Caco-2 (cell line): ENCODE results near the gene ATG4B. TPM values are rescaled to one million over a fixed set of nuclear protein-coding genes. Genes with fewer than 3 reads are reported as not detected.
A peak's percentile ranks its signal among the peaks of the same experiment; 100 is the strongest.
"Not testable (repeated sequence)": the region's sequence is repeated elsewhere in the genome, so short reads cannot be mapped to it uniquely, and the experiment has no call there.

Experiments used
- Bru-seq: library from RNA; stranded (reverse); fragments of 400-500 nt; gene quantifications from one replicate; lab custom pipeline; 2021; lab: Mats Ljungman, UMichigan
- BruChase-seq, 2 experiments: library from RNA; stranded (reverse); fragments of 400-500 nt; gene quantifications; one replicate each; lab custom pipeline; 2021; lab: Mats Ljungman, UMichigan
- BruUV-seq: library from RNA; stranded (reverse); fragments of 400-500 nt; replicated peaks from 2 replicates; lab custom pipeline; 2021; lab: Mats Ljungman, UMichigan
- CTCF ChIA-PET: fragments of 300-600 bp; sonication (Branson Sonifier 250); formaldehyde crosslinking; loops from one replicate; lab custom pipeline; 2022; ENCODE audit warnings: antibody characterized with exemption; lab: Charles Lee
- POLR2A ChIA-PET: fragments of 300-600 bp; sonication (Branson Sonifier 250); formaldehyde crosslinking; loops from one replicate; lab custom pipeline; 2022; ENCODE audit warnings: antibody characterized with exemption; lab: Charles Lee
- DNase-seq, 2 experiments: peaks; one replicate each; pipeline versions ENCODE4 v3.0.0 to v3.0.0-alpha.2; 2020 to 2022
- H3K27me3 ChIP-seq: replicated peaks from 2 replicates; pipeline ENCODE4 v1.6.0; 2011; ENCODE audit warnings: low read length; ENCODE audit not compliant: control insufficient read depth, insufficient read depth
- H3K36me3 ChIP-seq: 2 replicates; pipeline ENCODE4 v1.5.1; 2011; ENCODE audit warnings: low read length; ENCODE audit not compliant: control insufficient read depth, insufficient read depth
- H3K4me1 ChIP-seq: fragments of 250-450 bp; sonication (Bioruptor Pico); 2 replicates; pipeline ENCODE4 v1.5.1; 2020; ENCODE audit warnings: mild to moderate bottlenecking
- H3K4me3 ChIP-seq: 2 replicates; pipeline ENCODE4 v1.5.1; 2011; ENCODE audit warnings: low read depth, mild to moderate bottlenecking, control low read depth, low read length
- H3K9me3 ChIP-seq: fragments of 250-450 bp; sonication (Bioruptor Pico); 2 replicates; pipeline ENCODE4 v1.5.1; 2020; ENCODE audit warnings: mild to moderate bottlenecking, moderate library complexity
- H3K27ac Mint-ChIP-seq: one replicate; pipeline ENCODE4 v1.8.0; 2022; ENCODE audit warnings: mixed read lengths; ENCODE audit not compliant: unreplicated experiment
- H3K27me3 Mint-ChIP-seq: one replicate; pipeline ENCODE4 v1.8.0; 2022; ENCODE audit warnings: mixed read lengths; ENCODE audit not compliant: insufficient read depth, unreplicated experiment
- H3K36me3 Mint-ChIP-seq: one replicate; pipeline ENCODE4 v1.8.0; 2022; ENCODE audit warnings: mild to moderate bottlenecking, mixed read lengths; ENCODE audit not compliant: insufficient read depth, unreplicated experiment
- H3K4me1 Mint-ChIP-seq: one replicate; pipeline ENCODE4 v1.8.0; 2022; ENCODE audit warnings: low read depth, mixed read lengths; ENCODE audit not compliant: unreplicated experiment
- H3K4me3 Mint-ChIP-seq: one replicate; pipeline ENCODE4 v1.8.0; 2022; ENCODE audit warnings: mild to moderate bottlenecking, moderate library complexity, mixed read lengths; ENCODE audit not compliant: unreplicated experiment
- H3K9me3 Mint-ChIP-seq: one replicate; pipeline ENCODE4 v1.8.0; 2022; ENCODE audit warnings: mixed read lengths; ENCODE audit not compliant: unreplicated experiment
- CTCF ChIP-seq, 2 experiments: fragments of 200-600 bp in 1 of 2; IDR thresholded peaks; 1 replicate in 1 of 2; 2 replicates in 1 of 2; pipeline versions ENCODE4 v1.5.1 to v1.8.0; 2011 to 2022; ENCODE audit warnings: antibody characterized with exemption in 1 of 2, control low read depth in 1 of 2, inconsistent platforms in 1 of 2, low read depth in 1 of 2, low read length in 1 of 2, mild to moderate bottlenecking in 1 of 2, moderate library complexity in 1 of 2; ENCODE audit not compliant: insufficient read depth in 1 of 2, severe bottlenecking in 1 of 2, unreplicated experiment in 1 of 2
- intact Hi-C: fragments of 100-400 bp; cut with micrococcal nuclease; formaldehyde crosslinking; loops from one replicate; pipeline ENCODE4 v1.10.0; 2022; ENCODE audit not compliant: unreplicated experiment
- long read RNA-seq: library from polyadenylated mRNA; stranded (forward); transcript quantifications from one replicate; pipeline ENCODE4 v2.0.0, GENCODE V29; 2022
- total RNA-seq: library from RNA; stranded (reverse); gene quantifications from 2 replicates; pipeline ENCODE4 v1.2.3, GENCODE V29; 2022

Gene ATG4B
- total RNA-seq (94.5 and 101 TPM in 2 replicates), Bru-seq, nascent RNA (percentile 67 among the genes with signal in this experiment), BruChase-seq, experiment 1, labeled RNA remaining after a 2-hour chase (percentile 77 among the genes with signal in this experiment), BruChase-seq, experiment 2, labeled RNA remaining after a 6-hour chase (percentile 82 among the genes with signal in this experiment)
- long read RNA-seq, transcript ATG4B-205 (13 exons, 2,878 nt), result major isoform, 34 of 99 reads
- long read RNA-seq, partial matches to known transcripts, result 15 of 99 reads
- long read RNA-seq, other reads (novel, unspliced or antisense), result 41 of 99 reads

GRCh38 chr2:241637018-241637794, at the start of gene ATG4B, which contains the start of gene THAP4:
Gene ATG4B, plus strand, starts transcription at chr2:241637693. Its CDS starts 22 bp downstream, at chr2:241637715.
Gene THAP4, minus strand, starts transcription at chr2:241637158. Its CDS starts 141 bp downstream, at chr2:241637017.
- Histone ChIP-seq H3K4me3 (peak within 1 kb of the TSS; percentile 67), H3K4me1 (no peaks in the 10 kb centered on the region), H3K9me3 (no peaks in the 10 kb centered on the region; the same call in 1 of the 2 replicates), H3K27me3 (no peaks in the 10 kb centered on the region), H3K36me3 (peaks cover 5% of the 10 kb centered on the region)
- H3K27me3 Mint-ChIP-seq, result no peaks in the 10 kb centered on the region
- H3K27ac Mint-ChIP-seq, result peak within 1 kb of the TSS; percentile 72
- ChIA-PET CTCF (no interaction called here), POLR2A (no interaction called here)
- DNase-seq, result peak; percentile 79 to 83
- intact Hi-C loops, result no loop called here
- H3K4me1 Mint-ChIP-seq, result peaks cover 9% of the 10 kb centered on the region
- H3K4me3 Mint-ChIP-seq, result peak within 1 kb of the TSS; percentile 85
- no peaks in the 10 kb centered on the region for H3K9me3 Mint-ChIP-seq
- no peak for TF ChIP-seq CTCF (IDR thresholded peaks at IDR 0.05; ENCODE audit: insufficient read depth in 1 of 2, low read depth in 1 of 2, low read length in 1 of 2, severe bottlenecking in 1 of 2, unreplicated experiment in 1 of 2)
- peaks cover 41% of the 10 kb centered on the region for H3K36me3 Mint-ChIP-seq
- BruUV-seq, result no TSS peak

GRCh38 chr2:241589863-241590262, 47.6 kb upstream of the ATG4B start:
- H3K27me3 Mint-ChIP-seq, H3K36me3 ChIP-seq, POLR2A ChIA-PET, BruUV-seq, H3K4me3 Mint-ChIP-seq, H3K4me1 ChIP-seq, intact Hi-C loops, H3K27me3 ChIP-seq, H3K27ac Mint-ChIP-seq, H3K4me1 Mint-ChIP-seq, DNase-seq, H3K4me3 ChIP-seq: not testable (repeated sequence)
- Mint-ChIP-seq H3K36me3 (peaks cover 40% of the 10 kb centered on the region), H3K9me3 (peaks cover 21% of the 10 kb centered on the region)
- H3K9me3 ChIP-seq, result peaks cover 10% of the 10 kb centered on the region
- CTCF ChIA-PET, result interaction anchor here (0.7 kb wide), 1 partner anchor 9 kb away, joined by 5 read pairs; no protein-coding TSS in a partner anchor

- H3K4me3 Mint-ChIP-seq, H3K4me1 ChIP-seq, H3K27me3 ChIP-seq, H3K36me3 ChIP-seq, POLR2A ChIA-PET, H3K4me1 Mint-ChIP-seq, H3K4me3 ChIP-seq, H3K27ac Mint-ChIP-seq, BruUV-seq, H3K27me3 Mint-ChIP-seq, DNase-seq, intact Hi-C loops, CTCF ChIA-PET: not testable (repeated sequence)
- Mint-ChIP-seq H3K9me3 (peaks cover 21% of the 10 kb centered on the region), H3K36me3 (peaks cover 32% of the 10 kb centered on the region)
- peaks cover 10% of the 10 kb centered on the region for H3K9me3 ChIP-seq
These were observed 46.7 kb upstream of the ATG4B start for GRCh38 chr2:241590496-241591455.
